Caco-2 (cell line): ENCODE results near the gene CRMP1. TPM values are rescaled to one million over a fixed set of nuclear protein-coding genes. Genes with fewer than 3 reads are reported as not detected.

Experiments
- BruUV-seq: library from RNA; stranded (reverse); fragments of 400-500 nt; replicated peaks from 2 replicates; lab custom pipeline; 2021; lab: Mats Ljungman, UMichigan
- CTCF ChIA-PET: fragments of 300-600 bp; sonication (Branson Sonifier 250); formaldehyde crosslinking; loops from one replicate; lab custom pipeline; 2022; ENCODE audit warnings: antibody characterized with exemption; lab: Charles Lee
- POLR2A ChIA-PET: fragments of 300-600 bp; sonication (Branson Sonifier 250); formaldehyde crosslinking; loops from one replicate; lab custom pipeline; 2022; ENCODE audit warnings: antibody characterized with exemption; lab: Charles Lee
- DNase-seq, 2 experiments: peaks; one replicate each; pipeline versions ENCODE4 v3.0.0 to v3.0.0-alpha.2; 2020 to 2022
- H3K27me3 ChIP-seq: replicated peaks from 2 replicates; pipeline ENCODE4 v1.6.0; 2011; ENCODE audit warnings: low read length; ENCODE audit not compliant: control insufficient read depth, insufficient read depth
- H3K36me3 ChIP-seq: 2 replicates; pipeline ENCODE4 v1.5.1; 2011; ENCODE audit warnings: low read length; ENCODE audit not compliant: control insufficient read depth, insufficient read depth
- H3K4me1 ChIP-seq: fragments of 250-450 bp; sonication (Bioruptor Pico); 2 replicates; pipeline ENCODE4 v1.5.1; 2020; ENCODE audit warnings: mild to moderate bottlenecking
- H3K4me3 ChIP-seq: 2 replicates; pipeline ENCODE4 v1.5.1; 2011; ENCODE audit warnings: low read depth, mild to moderate bottlenecking, control low read depth, low read length
- H3K9me3 ChIP-seq: fragments of 250-450 bp; sonication (Bioruptor Pico); 2 replicates; pipeline ENCODE4 v1.5.1; 2020; ENCODE audit warnings: mild to moderate bottlenecking, moderate library complexity
- H3K27ac Mint-ChIP-seq: one replicate; pipeline ENCODE4 v1.8.0; 2022; ENCODE audit warnings: mixed read lengths; ENCODE audit not compliant: unreplicated experiment
- H3K27me3 Mint-ChIP-seq: one replicate; pipeline ENCODE4 v1.8.0; 2022; ENCODE audit warnings: mixed read lengths; ENCODE audit not compliant: insufficient read depth, unreplicated experiment
- H3K36me3 Mint-ChIP-seq: one replicate; pipeline ENCODE4 v1.8.0; 2022; ENCODE audit warnings: mild to moderate bottlenecking, mixed read lengths; ENCODE audit not compliant: insufficient read depth, unreplicated experiment
- H3K4me1 Mint-ChIP-seq: one replicate; pipeline ENCODE4 v1.8.0; 2022; ENCODE audit warnings: low read depth, mixed read lengths; ENCODE audit not compliant: unreplicated experiment
- H3K4me3 Mint-ChIP-seq: one replicate; pipeline ENCODE4 v1.8.0; 2022; ENCODE audit warnings: mild to moderate bottlenecking, moderate library complexity, mixed read lengths; ENCODE audit not compliant: unreplicated experiment
- H3K9me3 Mint-ChIP-seq: one replicate; pipeline ENCODE4 v1.8.0; 2022; ENCODE audit warnings: mixed read lengths; ENCODE audit not compliant: unreplicated experiment
- intact Hi-C: fragments of 100-400 bp; cut with micrococcal nuclease; formaldehyde crosslinking; loops from one replicate; pipeline ENCODE4 v1.10.0; 2022; ENCODE audit not compliant: unreplicated experiment
- total RNA-seq: library from RNA; stranded (reverse); gene quantifications from 2 replicates; pipeline ENCODE4 v1.2.3, GENCODE V29; 2022
- TF ChIP-seq, protein P1 (sequence below), 2 experiments: fragments of 200-600 bp in 1 of 2; IDR thresholded peaks; 1 replicate in 1 of 2; 2 replicates in 1 of 2; pipeline versions ENCODE4 v1.5.1 to v1.8.0; 2011 to 2022; ENCODE audit warnings: antibody characterized with exemption in 1 of 2, control low read depth in 1 of 2, inconsistent platforms in 1 of 2, low read depth in 1 of 2, low read length in 1 of 2, mild to moderate bottlenecking in 1 of 2, moderate library complexity in 1 of 2; ENCODE audit not compliant: insufficient read depth in 1 of 2, severe bottlenecking in 1 of 2, unreplicated experiment in 1 of 2

Gene CRMP1
- total RNA-seq, 1 experiment from 2014 or later, result not detected

- H3K4me1 Mint-ChIP-seq, result no peaks in the 10 kb centered on the region
- CTCF ChIA-PET, result no interaction called here
- no peaks in the 10 kb centered on the region for H3K4me1 ChIP-seq
- H3K9me3 Mint-ChIP-seq, result no peaks in the 10 kb centered on the region
- no peak overlapping the region for H3K27ac Mint-ChIP-seq
- intact Hi-C loops, result no loop called here
- DNase-seq, result no peak
- no peaks in the 10 kb centered on the region for H3K27me3 ChIP-seq
- TF ChIP-seq, protein P1, sequence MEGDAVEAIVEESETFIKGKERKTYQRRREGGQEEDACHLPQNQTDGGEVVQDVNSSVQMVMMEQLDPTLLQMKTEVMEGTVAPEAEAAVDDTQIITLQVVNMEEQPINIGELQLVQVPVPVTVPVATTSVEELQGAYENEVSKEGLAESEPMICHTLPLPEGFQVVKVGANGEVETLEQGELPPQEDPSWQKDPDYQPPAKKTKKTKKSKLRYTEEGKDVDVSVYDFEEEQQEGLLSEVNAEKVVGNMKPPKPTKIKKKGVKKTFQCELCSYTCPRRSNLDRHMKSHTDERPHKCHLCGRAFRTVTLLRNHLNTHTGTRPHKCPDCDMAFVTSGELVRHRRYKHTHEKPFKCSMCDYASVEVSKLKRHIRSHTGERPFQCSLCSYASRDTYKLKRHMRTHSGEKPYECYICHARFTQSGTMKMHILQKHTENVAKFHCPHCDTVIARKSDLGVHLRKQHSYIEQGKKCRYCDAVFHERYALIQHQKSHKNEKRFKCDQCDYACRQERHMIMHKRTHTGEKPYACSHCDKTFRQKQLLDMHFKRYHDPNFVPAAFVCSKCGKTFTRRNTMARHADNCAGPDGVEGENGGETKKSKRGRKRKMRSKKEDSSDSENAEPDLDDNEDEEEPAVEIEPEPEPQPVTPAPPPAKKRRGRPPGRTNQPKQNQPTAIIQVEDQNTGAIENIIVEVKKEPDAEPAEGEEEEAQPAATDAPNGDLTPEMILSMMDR (IDR thresholded peaks at IDR 0.05; ENCODE audit: insufficient read depth in 1 of 2, low read depth in 1 of 2, low read length in 1 of 2, severe bottlenecking in 1 of 2, unreplicated experiment in 1 of 2), result no peak
- H3K27me3 Mint-ChIP-seq, result peaks cover 22% of the 10 kb centered on the region
- H3K4me3 ChIP-seq, result no peak overlapping the region
- no peaks in the 10 kb centered on the region for H3K36me3 ChIP-seq
- no peaks in the 10 kb centered on the region for H3K36me3 Mint-ChIP-seq
- POLR2A ChIA-PET, result no interaction called here
- H3K9me3 ChIP-seq, result no peaks in the 10 kb centered on the region
- H3K4me3 Mint-ChIP-seq, result no peak overlapping the region
- no TSS peak for BruUV-seq
These were observed 41.3 kb upstream of the CRMP1 start for GRCh38 chr4:5933996-5934831.

GRCh38 chr4:5933116-5933515, 40.2 kb upstream of the CRMP1 start:
- no TSS peak for BruUV-seq
- DNase-seq, result no peak
- intact Hi-C loops, result no loop called here
- no peak overlapping the region for H3K27ac Mint-ChIP-seq
- H3K4me3 Mint-ChIP-seq, result no peak overlapping the region
- H3K4me3 ChIP-seq, result no peak overlapping the region
- H3K9me3 Mint-ChIP-seq, result no peaks in the 10 kb centered on the region
- ChIA-PET POLR2A (no interaction called here), CTCF (no interaction called here)
- H3K27me3 ChIP-seq, result no peaks in the 10 kb centered on the region
- TF ChIP-seq, protein P1 (IDR thresholded peaks at IDR 0.05; ENCODE audit: insufficient read depth in 1 of 2, low read depth in 1 of 2, low read length in 1 of 2, severe bottlenecking in 1 of 2, unreplicated experiment in 1 of 2), result no peak
- H3K36me3 ChIP-seq, result no peaks in the 10 kb centered on the region
- H3K36me3 Mint-ChIP-seq, result no peaks in the 10 kb centered on the region
- H3K27me3 Mint-ChIP-seq, result peaks cover 22% of the 10 kb centered on the region
- H3K4me1 ChIP-seq, result no peaks in the 10 kb centered on the region
- no peaks in the 10 kb centered on the region for H3K4me1 Mint-ChIP-seq
- no peaks in the 10 kb centered on the region for H3K9me3 ChIP-seq

GRCh38 chr4:5932035-5932568, 39.2 kb upstream of the CRMP1 start:
- Histone ChIP-seq H3K9me3 (no peaks in the 10 kb centered on the region), H3K36me3 (no peaks in the 10 kb centered on the region), H3K27me3 (no peaks in the 10 kb centered on the region), H3K4me3 (no peak overlapping the region), H3K4me1 (no peaks in the 10 kb centered on the region)
- no TSS peak for BruUV-seq
- ChIA-PET POLR2A (no interaction called here), CTCF (no interaction called here)
- H3K4me1 Mint-ChIP-seq, result no peaks in the 10 kb centered on the region
- no peaks in the 10 kb centered on the region for H3K36me3 Mint-ChIP-seq
- H3K27ac Mint-ChIP-seq, result no peak overlapping the region
- peaks cover 30% of the 10 kb centered on the region for H3K27me3 Mint-ChIP-seq
- intact Hi-C loops, result no loop called here
- H3K4me3 Mint-ChIP-seq, result no peak overlapping the region
- TF ChIP-seq, protein P1 (IDR thresholded peaks at IDR 0.05; ENCODE audit: insufficient read depth in 1 of 2, low read depth in 1 of 2, low read length in 1 of 2, severe bottlenecking in 1 of 2, unreplicated experiment in 1 of 2), result no peak
- H3K9me3 Mint-ChIP-seq, result no peaks in the 10 kb centered on the region
- no peak for DNase-seq
